Activated CD8-positive, alpha-beta T cell treated with anti-CD3 and anti-CD28 coated beads for 36 hours (primary cell): Measurements from ENCODE around the gene MINDY3. TPM values are rescaled to one million over a fixed set of nuclear protein-coding genes. Genes with fewer than 3 reads are reported as not detected.

Experiments used
- ATAC-seq: fragments of 200-7000 bp; cut with Tn5 transposase; one replicate; pipeline ENCODE4 v1.10.0; 2021; ENCODE audit warnings: mild to moderate bottlenecking, moderate library complexity
- CTCF ChIA-PET: fragments of 350-600 bp; sonication (Branson Sonifier 250); formaldehyde crosslinking; loops from one replicate; lab custom pipeline; 2021; ENCODE audit warnings: antibody characterized with exemption; lab: Charles Lee
- POLR2A ChIA-PET: fragments of 350-600 bp; sonication (Branson Sonifier 250); formaldehyde crosslinking; loops from one replicate; lab custom pipeline; 2021; ENCODE audit warnings: antibody characterized with exemption; lab: Charles Lee
- DNase-seq: peaks from one replicate; pipeline ENCODE4 v3.0.0-alpha.2; 2020
- H3K27ac Mint-ChIP-seq: one replicate; pipeline ENCODE4 v1.8.0; 2021; ENCODE audit warnings: mild to moderate bottlenecking, mixed read lengths
- H3K27me3 Mint-ChIP-seq: one replicate; pipeline ENCODE4 v1.8.0; 2021; ENCODE audit warnings: mixed read lengths
- H3K36me3 Mint-ChIP-seq: one replicate; pipeline ENCODE4 v1.8.0; 2021; ENCODE audit warnings: low read depth, mixed read lengths
- H3K4me1 Mint-ChIP-seq: one replicate; pipeline ENCODE4 v1.8.0; 2021; ENCODE audit warnings: low read depth, mixed read lengths
- H3K4me3 Mint-ChIP-seq: one replicate; pipeline ENCODE4 v1.8.0; 2021; ENCODE audit warnings: mild to moderate bottlenecking, moderate library complexity, mixed read lengths
- H3K9me3 Mint-ChIP-seq: one replicate; pipeline ENCODE4 v1.8.0; 2021; ENCODE audit warnings: mixed read lengths
- CTCF ChIP-seq: fragments of 200-600 bp; IDR thresholded peaks from one replicate; pipeline ENCODE4 v1.8.0; 2022; ENCODE audit warnings: antibody characterized with exemption, mild to moderate bottlenecking
- intact Hi-C: fragments of 100-400 bp; cut with micrococcal nuclease; formaldehyde crosslinking; loops from one replicate; pipeline ENCODE4 v1.10.0; 2022
- total RNA-seq, 2 experiments: library from RNA; stranded (reverse); gene quantifications; one replicate each; pipeline ENCODE4 v1.2.3, GENCODE V29; 2021

Gene MINDY3
- total RNA-seq, 2 experiments from 2014 or later = 12.0 to 14.6 TPM

DNA sequence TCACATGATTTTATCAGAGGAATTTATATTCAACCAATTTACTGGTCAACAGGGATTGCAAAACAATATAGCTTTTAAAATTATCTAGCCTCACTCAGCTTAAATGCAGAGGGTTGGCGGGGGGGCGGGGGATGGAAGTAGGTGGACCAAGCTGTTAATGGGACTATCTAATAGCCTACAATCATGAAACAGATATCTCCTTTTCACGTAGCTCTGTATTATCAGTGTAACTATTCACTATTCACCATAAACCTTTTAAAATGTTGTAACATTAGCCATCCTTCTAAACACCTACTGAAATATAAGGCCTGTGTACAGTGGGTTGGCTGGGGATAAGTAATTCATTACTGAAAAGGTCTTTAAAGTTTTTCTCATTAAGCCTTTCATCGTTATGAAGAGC, 56.2 kb downstream of the MINDY3 start:
- peaks cover 47% of the 10 kb centered on the region for H3K36me3 Mint-ChIP-seq
- H3K4me1 Mint-ChIP-seq = peaks cover 11% of the 10 kb centered on the region
- no peak overlapping the region for H3K27ac Mint-ChIP-seq
- POLR2A ChIA-PET = no interaction called here
- CTCF ChIA-PET = no interaction called here
- H3K27me3 Mint-ChIP-seq = no peaks in the 10 kb centered on the region
- no peak overlapping the region for H3K4me3 Mint-ChIP-seq
- TF ChIP-seq CTCF = no peak
- ATAC-seq (no peak), DNase-seq (no peak)
- intact Hi-C loops = no loop called here
- H3K9me3 Mint-ChIP-seq = peaks cover 1% of the 10 kb centered on the region

GRCh38 chr10:15802375-15802949, 57.8 kb downstream of the MINDY3 start:
- Mint-ChIP-seq H3K27ac (peak overlapping the region; percentile 53), H3K4me3 (no peak overlapping the region), H3K4me1 (peaks cover 7% of the 10 kb centered on the region), H3K9me3 (peaks cover 1% of the 10 kb centered on the region), H3K36me3 (peaks cover 44% of the 10 kb centered on the region), H3K27me3 (no peaks in the 10 kb centered on the region)
- CTCF ChIA-PET = interaction anchor here (0.6 kb wide), 1 partner anchor 16 kb away, joined by 3 read pairs; no protein-coding TSS in a partner anchor
- ATAC-seq (peak; percentile 81), DNase-seq (peak; percentile 27)
- TF ChIP-seq CTCF = no peak
- intact Hi-C loops = no loop called here
- POLR2A ChIA-PET = interaction anchor here (0.6 kb wide), 1 partner anchor 486 kb away, joined by 3 read pairs; no protein-coding TSS in a partner anchor

- ATAC-seq (no peak), DNase-seq (no peak)
- H3K27me3 Mint-ChIP-seq = no peaks in the 10 kb centered on the region
- peaks cover 7% of the 10 kb centered on the region for H3K4me1 Mint-ChIP-seq
- TF ChIP-seq CTCF = no peak
- H3K36me3 Mint-ChIP-seq = peaks cover 41% of the 10 kb centered on the region
- intact Hi-C loops = no loop called here
- no peak overlapping the region for H3K4me3 Mint-ChIP-seq
- CTCF ChIA-PET = no interaction called here
- peaks cover 1% of the 10 kb centered on the region for H3K9me3 Mint-ChIP-seq
- H3K27ac Mint-ChIP-seq = no peak overlapping the region
- POLR2A ChIA-PET = interaction anchor here (0.7 kb wide), 1 partner anchor 178 kb away, joined by 3 read pairs; no protein-coding TSS in a partner anchor
Measured at GRCh38 chr10:15801641-15802040, 58.7 kb downstream of the MINDY3 start.

DNA sequence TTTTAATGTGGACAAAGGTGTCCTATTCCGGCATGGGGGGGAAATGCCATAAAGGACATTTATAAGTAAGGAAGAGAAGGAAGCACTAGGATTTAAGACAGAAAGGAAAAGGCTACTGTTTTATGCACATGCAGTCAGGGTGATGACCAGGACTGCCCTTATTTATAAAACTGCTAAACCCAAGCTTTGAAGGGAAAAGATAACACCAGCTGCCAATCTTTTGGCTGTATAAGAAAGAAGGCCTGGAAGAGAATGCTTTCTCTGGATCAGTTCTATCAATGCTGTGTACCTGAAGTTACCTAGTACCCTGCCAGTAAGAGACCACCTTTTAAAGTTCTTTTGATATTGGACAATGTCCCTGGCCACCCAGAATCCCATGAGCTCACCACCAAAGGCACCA, 59.2 kb downstream of the MINDY3 start:
- ATAC-seq (no peak), DNase-seq (no peak)
- H3K36me3 Mint-ChIP-seq = peaks cover 43% of the 10 kb centered on the region
- ChIA-PET POLR2A (interaction anchor here (0.7 kb wide), 1 partner anchor 177 kb away, joined by 3 read pairs; no protein-coding TSS in a partner anchor), CTCF (no interaction called here)
- H3K4me1 Mint-ChIP-seq = peaks cover 7% of the 10 kb centered on the region
- H3K4me3 Mint-ChIP-seq = no peak overlapping the region
- H3K27me3 Mint-ChIP-seq = no peaks in the 10 kb centered on the region
- H3K9me3 Mint-ChIP-seq = peaks cover 1% of the 10 kb centered on the region
- no peak for TF ChIP-seq CTCF
- intact Hi-C loops = no loop called here
- no peak overlapping the region for H3K27ac Mint-ChIP-seq

DNA sequence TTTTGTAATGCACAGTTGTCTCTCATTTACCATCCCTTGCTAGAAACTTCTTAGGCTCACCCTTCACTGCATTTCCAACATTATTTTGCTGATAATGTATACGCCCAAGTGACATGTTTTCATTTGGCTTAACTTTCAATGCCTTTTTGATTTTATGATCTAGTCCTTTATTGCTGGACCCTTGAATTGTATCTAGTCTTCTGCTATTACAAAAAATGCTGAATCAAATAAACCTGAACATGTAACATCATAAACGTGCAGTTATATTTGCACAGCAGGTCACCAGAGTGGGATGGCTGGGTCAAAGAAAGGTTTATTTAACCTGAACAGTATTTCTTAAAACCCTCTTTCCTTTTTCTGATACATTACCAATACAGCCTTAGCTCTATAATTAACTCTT, 63.0 kb downstream of the MINDY3 start:
- H3K27ac Mint-ChIP-seq = no peak overlapping the region

More for the DNA sequence above, 63.0 kb downstream of the MINDY3 start:
- no peak overlapping the region for H3K4me3 Mint-ChIP-seq
- intact Hi-C loops = no loop called here
- ChIA-PET POLR2A (no interaction called here), CTCF (no interaction called here)
- no peak for TF ChIP-seq CTCF
- no peak for DNase-seq
- H3K36me3 Mint-ChIP-seq = peaks cover 33% of the 10 kb centered on the region
- no peak for ATAC-seq
- no peaks in the 10 kb centered on the region for H3K27me3 Mint-ChIP-seq
- H3K9me3 Mint-ChIP-seq = peaks cover 1% of the 10 kb centered on the region
- H3K4me1 Mint-ChIP-seq = peaks cover 13% of the 10 kb centered on the region
